ENCODE results near the gene SCAMP1.

SCAMP1 gene

DNA sequence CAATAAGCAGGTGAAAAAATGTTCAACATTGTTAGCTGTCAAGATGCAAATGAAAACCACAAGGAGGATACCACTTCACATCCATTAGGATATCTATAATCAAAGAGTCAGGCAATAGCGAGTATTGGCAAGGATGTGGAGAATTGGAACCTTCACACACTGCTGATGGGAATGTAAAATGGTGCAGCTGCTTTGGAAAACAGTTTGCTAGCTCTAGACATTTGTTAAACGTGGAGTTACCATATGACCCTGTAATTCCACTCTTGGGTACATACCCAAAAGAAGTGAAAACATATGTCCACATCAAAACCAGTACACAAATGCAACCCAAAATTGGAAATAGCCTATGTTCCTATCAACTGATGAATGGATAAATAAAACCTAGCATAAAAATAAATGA lies 37.4 kb downstream of the SCAMP1 start:
- H3F3A ChIP-seq (ENCODE audit: insufficient read depth) = 0 out of 2 replicates have a peak, but pooled peaks cover 5% of the 10 kb centered on the region
- H3K79me2 ChIP-seq (ENCODE audit: insufficient read depth, low read length) = peaks cover 44% of the 10 kb centered on the region
- H3K9me2 ChIP-seq (replicated peaks; ENCODE audit: insufficient read depth, low read length) = no peaks in the 10 kb centered on the region
- H3K4me2 ChIP-seq (ENCODE audit: low read depth, low read length, poor library complexity, severe bottlenecking) = no peak overlapping the region
- no peaks in the 10 kb centered on the region for H3K36me3 ChIP-seq (ENCODE audit: low read length)
- H3K9ac ChIP-seq (ENCODE audit: low read length) = no peak overlapping the region
- H4K20me1 ChIP-seq (ENCODE audit: low read depth, low read length) = peaks cover 11% of the 10 kb centered on the region; the same call in 1 of the 2 replicates
- H3K27ac ChIP-seq (ENCODE audit: low read depth, low read length) = no peak overlapping the region
- H2AFZ ChIP-seq (ENCODE audit: low read depth, low read length, severe bottlenecking) = no peak overlapping the region
- TF ChIP-seq EZH2phosphoT487 (conservative IDR thresholded peaks at IDR 0.05; ENCODE audit: low read length) = no peak
- TF ChIP-seq, protein P1, sequence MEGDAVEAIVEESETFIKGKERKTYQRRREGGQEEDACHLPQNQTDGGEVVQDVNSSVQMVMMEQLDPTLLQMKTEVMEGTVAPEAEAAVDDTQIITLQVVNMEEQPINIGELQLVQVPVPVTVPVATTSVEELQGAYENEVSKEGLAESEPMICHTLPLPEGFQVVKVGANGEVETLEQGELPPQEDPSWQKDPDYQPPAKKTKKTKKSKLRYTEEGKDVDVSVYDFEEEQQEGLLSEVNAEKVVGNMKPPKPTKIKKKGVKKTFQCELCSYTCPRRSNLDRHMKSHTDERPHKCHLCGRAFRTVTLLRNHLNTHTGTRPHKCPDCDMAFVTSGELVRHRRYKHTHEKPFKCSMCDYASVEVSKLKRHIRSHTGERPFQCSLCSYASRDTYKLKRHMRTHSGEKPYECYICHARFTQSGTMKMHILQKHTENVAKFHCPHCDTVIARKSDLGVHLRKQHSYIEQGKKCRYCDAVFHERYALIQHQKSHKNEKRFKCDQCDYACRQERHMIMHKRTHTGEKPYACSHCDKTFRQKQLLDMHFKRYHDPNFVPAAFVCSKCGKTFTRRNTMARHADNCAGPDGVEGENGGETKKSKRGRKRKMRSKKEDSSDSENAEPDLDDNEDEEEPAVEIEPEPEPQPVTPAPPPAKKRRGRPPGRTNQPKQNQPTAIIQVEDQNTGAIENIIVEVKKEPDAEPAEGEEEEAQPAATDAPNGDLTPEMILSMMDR (IDR thresholded peaks at IDR 0.05; ENCODE audit: insufficient read depth, low read length, poor library complexity, severe bottlenecking) = no peak
- H3K4me3 ChIP-seq (ENCODE audit: insufficient read depth, low read length, poor library complexity, severe bottlenecking) = no peak overlapping the region
- H3K9me3 ChIP-seq (ENCODE audit: insufficient read depth, low read length) = no peaks in the 10 kb centered on the region
- H3K27me3 ChIP-seq (ENCODE audit: low read length) = no peaks in the 10 kb centered on the region

DNA sequence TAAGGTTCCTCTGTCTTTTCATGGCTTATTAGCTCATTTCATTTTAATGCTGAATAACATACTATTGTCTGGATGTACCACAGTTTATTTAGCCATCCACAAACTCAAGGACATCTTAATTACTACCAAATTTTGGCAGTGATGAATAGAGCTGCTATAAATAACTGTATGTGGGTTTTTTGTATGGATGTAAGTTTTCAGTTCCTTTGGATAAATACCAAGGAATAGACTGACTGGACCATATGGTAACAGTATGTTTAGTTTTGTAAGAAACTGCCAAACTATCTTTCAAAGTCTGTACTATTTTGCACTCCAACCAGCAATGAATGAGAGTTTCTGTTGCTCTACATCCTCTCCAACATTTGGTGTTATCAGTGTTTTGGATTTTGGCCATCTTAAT lies 38.7 kb downstream of the SCAMP1 start:
- Histone ChIP-seq H3F3A (ENCODE audit: insufficient read depth) (0 out of 2 replicates have a peak, but pooled peaks cover 5% of the 10 kb centered on the region), H3K36me3 (ENCODE audit: low read length) (no peaks in the 10 kb centered on the region), H2AFZ (ENCODE audit: low read depth, low read length, severe bottlenecking) (no peak overlapping the region), H3K79me2 (ENCODE audit: insufficient read depth, low read length) (peaks cover 44% of the 10 kb centered on the region), H3K9ac (ENCODE audit: low read length) (no peak overlapping the region), H3K4me3 (ENCODE audit: insufficient read depth, low read length, poor library complexity, severe bottlenecking) (no peak overlapping the region), H3K27ac (ENCODE audit: low read depth, low read length) (no peak overlapping the region), H3K9me2 (replicated peaks; ENCODE audit: insufficient read depth, low read length) (no peaks in the 10 kb centered on the region), H4K20me1 (ENCODE audit: low read depth, low read length) (peaks cover 11% of the 10 kb centered on the region; the same call in 1 of the 2 replicates), H3K9me3 (ENCODE audit: insufficient read depth, low read length) (no peaks in the 10 kb centered on the region), H3K4me2 (ENCODE audit: low read depth, low read length, poor library complexity, severe bottlenecking) (no peak overlapping the region), H3K27me3 (ENCODE audit: low read length) (no peaks in the 10 kb centered on the region)
- TF ChIP-seq EZH2phosphoT487 (conservative IDR thresholded peaks at IDR 0.05; ENCODE audit: low read length) = no peak
- TF ChIP-seq, protein P1 (IDR thresholded peaks at IDR 0.05; ENCODE audit: insufficient read depth, low read length, poor library complexity, severe bottlenecking) = no peak

DNA sequence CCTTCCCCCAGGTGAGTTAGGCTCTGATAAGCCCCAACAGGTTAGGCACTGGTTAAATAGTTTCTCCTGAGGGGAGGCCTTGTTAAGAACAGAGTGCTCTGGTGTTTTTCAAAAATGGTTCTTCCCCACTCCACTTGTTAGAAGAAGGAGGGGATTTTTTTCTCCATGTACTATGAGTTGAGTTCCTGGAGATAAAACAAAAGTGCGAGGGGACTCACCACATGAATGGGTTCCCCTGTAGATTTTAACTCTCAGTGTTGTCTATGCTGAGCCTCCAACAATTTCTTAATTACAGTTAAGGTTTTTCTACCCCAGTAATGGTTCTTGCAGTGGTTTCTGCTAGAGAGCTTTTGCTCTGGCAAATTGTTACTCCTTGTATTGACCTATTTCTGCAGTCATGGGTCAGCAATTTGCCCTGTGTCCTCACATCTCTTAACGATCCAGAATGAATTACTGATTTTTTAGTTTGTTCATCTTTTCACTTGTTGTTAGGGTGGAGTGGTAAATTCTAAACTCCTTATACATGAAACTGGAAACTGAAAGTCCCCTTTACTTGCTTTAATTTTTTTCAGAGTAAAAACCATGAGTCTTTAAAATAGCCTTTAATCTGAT lies 44.4 kb downstream of the SCAMP1 start:
- Histone ChIP-seq H3K79me2 (ENCODE audit: insufficient read depth, low read length) (peaks cover 38% of the 10 kb centered on the region), H4K20me1 (ENCODE audit: low read depth, low read length) (peaks cover 11% of the 10 kb centered on the region; the same call in 1 of the 2 replicates), H3K9me3 (ENCODE audit: insufficient read depth, low read length) (no peaks in the 10 kb centered on the region), H2AFZ (ENCODE audit: low read depth, low read length, severe bottlenecking) (no peak overlapping the region), H3K9me2 (replicated peaks; ENCODE audit: insufficient read depth, low read length) (no peaks in the 10 kb centered on the region), H3K36me3 (ENCODE audit: low read length) (no peaks in the 10 kb centered on the region; the same call in 1 of the 2 replicates), H3F3A (ENCODE audit: insufficient read depth) (0 out of 2 replicates have a peak, but pooled peaks cover 5% of the 10 kb centered on the region), H3K9ac (ENCODE audit: low read length) (no peak overlapping the region), H3K27ac (ENCODE audit: low read depth, low read length) (no peak overlapping the region), H3K4me3 (ENCODE audit: insufficient read depth, low read length, poor library complexity, severe bottlenecking) (no peak overlapping the region), H3K27me3 (ENCODE audit: low read length) (no peaks in the 10 kb centered on the region), H3K4me2 (ENCODE audit: low read depth, low read length, poor library complexity, severe bottlenecking) (no peak overlapping the region)
- TF ChIP-seq, protein P1 (IDR thresholded peaks at IDR 0.05; ENCODE audit: insufficient read depth, low read length, poor library complexity, severe bottlenecking) = no peak
- TF ChIP-seq EZH2phosphoT487 (conservative IDR thresholded peaks at IDR 0.05; ENCODE audit: low read length) = no peak
